H1 (cell line): Measurements from ENCODE around the gene SYT14. TPM values are rescaled to one million over a fixed set of nuclear protein-coding genes. Genes with fewer than 3 reads are reported as not detected.

Experiments
- CTCF ChIA-PET: fragments of 300-600 bp; sonication (Branson Sonifier 250); formaldehyde crosslinking; loops from one replicate; lab custom pipeline; 2021; ENCODE audit not compliant: partially characterized antibody; lab: Charles Lee
- POLR2A ChIA-PET: fragments of 300-600 bp; sonication (Branson Sonifier 250); formaldehyde crosslinking; loops from one replicate; lab custom pipeline; 2021; ENCODE audit warnings: inconsistent platforms; ENCODE audit not compliant: partially characterized antibody; lab: Charles Lee
- DNase-seq, 2 experiments: peaks; one replicate each; pipeline versions ENCODE4 v3.0.0 to v3.0.0-alpha.2; 2010 to 2022; ENCODE audit warnings: low spot score in 2 of 2, low read depth in 1 of 2, mixed read lengths in 1 of 2
- FAIRE-seq: peaks from 2 replicates; lab custom pipeline; 2011; peaks lifted over from hg19 to GRCh38; lab: Jason Lieb, UNC
- H2AFZ ChIP-seq: 2 replicates; pipeline ENCODE4 v1.8.1; 2012; ENCODE audit warnings: low read length, inconsistent platforms
- H2AK5ac ChIP-seq: 2 replicates; pipeline ENCODE4 v1.6.1; 2013; ENCODE audit warnings: low read depth, low read length
- H2BK120ac ChIP-seq: replicated peaks from 2 replicates; pipeline ENCODE3; 2013; ENCODE audit warnings: low read depth, low read length, inconsistent platforms
- H2BK12ac ChIP-seq: 2 replicates; pipeline ENCODE4 v1.6.1; 2013; ENCODE audit warnings: low read depth, low read length
- H2BK15ac ChIP-seq: 2 replicates; pipeline ENCODE4 v1.6.1; 2013; ENCODE audit warnings: low read length
- H2BK20ac ChIP-seq: 2 replicates; pipeline ENCODE4 v1.6.1; 2013; ENCODE audit warnings: low read length
- H2BK5ac ChIP-seq: 2 replicates; pipeline ENCODE4 v1.6.1; 2013; ENCODE audit warnings: low read depth, low read length
- H3K14ac ChIP-seq: 2 replicates; pipeline ENCODE4 v1.6.1; 2013; ENCODE audit warnings: inconsistent platforms; ENCODE audit not compliant: insufficient read length
- H3K18ac ChIP-seq: 2 replicates; pipeline ENCODE4 v1.6.1; 2013; ENCODE audit warnings: low read length; ENCODE audit errors: extremely low read depth
- H3K23ac ChIP-seq: 2 replicates; pipeline ENCODE4 v1.6.1; 2013; ENCODE audit warnings: inconsistent platforms; ENCODE audit not compliant: insufficient read length
- H3K23me2 ChIP-seq: 2 replicates; pipeline ENCODE4 v1.6.1; 2013; ENCODE audit warnings: low read depth, low read length
- H3K27ac ChIP-seq: 2 replicates; pipeline ENCODE4 v1.6.1; 2011; ENCODE audit warnings: low read depth, low read length, inconsistent platforms
- H3K27me3 ChIP-seq, 4 experiments: replicated peaks in 1 of 4; 1 replicate in 1 of 4; 2 replicates in 3 of 4; pipeline versions ENCODE4 v1.6.1 to v1.8.1; 2011 to 2013; ENCODE audit warnings: low read length in 3 of 4, mild to moderate bottlenecking in 3 of 4, inconsistent platforms in 2 of 4, mixed read lengths in 2 of 4, moderate library complexity in 1 of 4; ENCODE audit not compliant: control insufficient read depth in 3 of 4, insufficient read depth in 3 of 4; ENCODE audit errors: extremely low read depth in 1 of 4
- H3K36me3 ChIP-seq, 4 experiments: 2 replicates each; pipeline versions ENCODE4 v1.6.1 to v1.8.1; 2011 to 2013; ENCODE audit warnings: mild to moderate bottlenecking in 4 of 4, low read length in 3 of 4, moderate library complexity in 2 of 4, control low read depth in 1 of 4, inconsistent platforms in 1 of 4; ENCODE audit not compliant: insufficient read depth in 4 of 4, control insufficient read depth in 2 of 4
- H3K4ac ChIP-seq: replicated peaks from 2 replicates; pipeline ENCODE3; 2013; ENCODE audit warnings: low read length, low read depth, mixed read lengths, inconsistent platforms; ENCODE audit not compliant: insufficient read length
- H3K4me1 ChIP-seq, 4 experiments: replicated peaks in 1 of 4; 1 replicate in 1 of 4; 2 replicates in 3 of 4; pipeline versions ENCODE4 v1.6.1 to v1.8.1; 2011 to 2013; ENCODE audit warnings: low read length in 3 of 4, inconsistent platforms in 2 of 4, mixed read lengths in 1 of 4; ENCODE audit not compliant: insufficient read depth in 4 of 4, control insufficient read depth in 3 of 4
- H3K4me2 ChIP-seq, 2 experiments: 2 replicates each; pipeline versions ENCODE4 v1.6.1 to v1.8.1; 2011 to 2013; ENCODE audit warnings: low read depth in 2 of 2, low read length in 2 of 2, control low read depth in 1 of 2, inconsistent platforms in 1 of 2, mild to moderate bottlenecking in 1 of 2; ENCODE audit not compliant: insufficient read depth in 1 of 2
- H3K4me3 ChIP-seq, 4 experiments: fragments of 200-600, 300-600 bp in 1 of 4; sonication (generic), shearing (Covaris generic), sonication (Bioruptor Twin) in 1 of 4; 2 replicates each; pipeline versions ENCODE4 v1.5.1 to v1.8.1; 2011 to 2016; ENCODE audit warnings: low read length in 4 of 4, low read depth in 3 of 4, control low read depth in 2 of 4, inconsistent platforms in 2 of 4, mild to moderate bottlenecking in 2 of 4, mixed read lengths in 1 of 4, moderate library complexity in 1 of 4; ENCODE audit not compliant: insufficient read depth in 2 of 4; ENCODE audit errors: extremely low read depth in 1 of 4
- H3K56ac ChIP-seq: replicated peaks from 2 replicates; pipeline ENCODE3; 2013; ENCODE audit warnings: low read depth, mild to moderate bottlenecking, mixed read lengths, low read length, inconsistent platforms; ENCODE audit not compliant: insufficient read length
- H3K79me1 ChIP-seq: 2 replicates; pipeline ENCODE4 v1.6.1; 2013; ENCODE audit warnings: low read depth, low read length, control low read depth
- H3K79me2 ChIP-seq, 2 experiments: 2 replicates each; pipeline versions ENCODE4 v1.6.1 to v1.8.1; 2012 to 2013; ENCODE audit warnings: low read length in 2 of 2, mild to moderate bottlenecking in 2 of 2, inconsistent platforms in 1 of 2; ENCODE audit not compliant: insufficient read depth in 2 of 2, control insufficient read depth in 1 of 2
- H3K9ac ChIP-seq, 4 experiments: replicated peaks in 1 of 4; 1 replicate in 1 of 4; 2 replicates in 3 of 4; pipeline versions ENCODE4 v1.6.1 to v1.8.1; 2011 to 2013; ENCODE audit warnings: low read depth in 3 of 4, low read length in 3 of 4, control low read depth in 2 of 4, mild to moderate bottlenecking in 2 of 4, moderate library complexity in 2 of 4, inconsistent platforms in 1 of 4; ENCODE audit errors: extremely low read depth in 1 of 4
- H3K9me3 ChIP-seq, 2 experiments: 2 replicates each; pipeline versions ENCODE4 v1.6.1 to v1.8.1; 2012 to 2013; ENCODE audit warnings: mild to moderate bottlenecking in 2 of 2, moderate library complexity in 2 of 2, control low read depth in 1 of 2, inconsistent platforms in 1 of 2, low read depth in 1 of 2, low read length in 1 of 2, mixed read lengths in 1 of 2; ENCODE audit not compliant: insufficient read depth in 2 of 2
- H4K20me1 ChIP-seq, 2 experiments: replicated peaks in 1 of 2; 2 replicates each; pipeline versions ENCODE3 to v1.8.1; 2011 to 2013; ENCODE audit warnings: inconsistent platforms in 2 of 2, low read length in 2 of 2, mild to moderate bottlenecking in 1 of 2; ENCODE audit not compliant: insufficient read depth in 2 of 2, control insufficient read depth in 1 of 2
- H4K5ac ChIP-seq: 2 replicates; pipeline ENCODE4 v1.6.1; 2013; ENCODE audit warnings: low read length, low read depth, mixed read lengths, inconsistent platforms; ENCODE audit not compliant: insufficient read length
- H4K8ac ChIP-seq: 2 replicates; pipeline ENCODE4 v1.8.0; 2013; ENCODE audit warnings: mild to moderate bottlenecking, moderate library complexity, low read length, inconsistent platforms; ENCODE audit not compliant: insufficient read depth; ENCODE audit errors: extremely low read depth
- H4K91ac ChIP-seq: replicated peaks from 2 replicates; pipeline ENCODE3; 2013; ENCODE audit warnings: low read length, mixed read lengths, inconsistent platforms; ENCODE audit not compliant: insufficient read length
- BCL11A ChIP-seq, 2 experiments: IDR thresholded peaks; one replicate each; pipeline ENCODE4 v1.6.1; 2011; ENCODE audit warnings: low read depth in 2 of 2, low read length in 2 of 2, mild to moderate bottlenecking in 2 of 2
- CEBPB ChIP-seq: IDR thresholded peaks from 2 replicates; pipeline ENCODE4 v1.6.1; 2012; ENCODE audit warnings: low read depth, low read length
- CHD1 ChIP-seq: IDR thresholded peaks from 2 replicates; pipeline ENCODE4 v1.6.1; 2012; ENCODE audit warnings: low read depth, low read length, improper control_type of control experiment
- CTBP2 ChIP-seq: IDR thresholded peaks from 2 replicates; pipeline ENCODE4 v1.7.0; 2011; ENCODE audit warnings: borderline replicate concordance, mild to moderate bottlenecking, moderate library complexity, mixed read lengths, low read length; ENCODE audit not compliant: insufficient read depth, insufficient read length
- EGR1 ChIP-seq: IDR thresholded peaks from 2 replicates; pipeline ENCODE4 v1.6.1; 2011; ENCODE audit warnings: low read depth, low read length, borderline replicate concordance
- MAFK ChIP-seq: IDR thresholded peaks from 2 replicates; pipeline ENCODE4 v1.6.1; 2012; ENCODE audit warnings: low read depth, mild to moderate bottlenecking, improper control_type of control experiment, low read length
- PHF8 ChIP-seq: fragments of 200-600 bp; sonication (generic); conservative IDR thresholded peaks from 2 replicates; pipeline ENCODE4 v1.7.1; 2012; ENCODE audit warnings: low read depth, mild to moderate bottlenecking, inconsistent platforms, low read length, moderate library complexity
- POLR2AphosphoS5 ChIP-seq: IDR thresholded peaks from 2 replicates; pipeline ENCODE4 v1.6.1; 2011; ENCODE audit warnings: low read depth, low read length
- RBBP5 ChIP-seq: IDR thresholded peaks from 2 replicates; pipeline ENCODE4 v1.7.1; 2012; ENCODE audit warnings: low read depth, mild to moderate bottlenecking, inconsistent platforms, low read length, moderate library complexity, borderline replicate concordance
- SIX5 ChIP-seq: IDR thresholded peaks from 2 replicates; pipeline ENCODE4 v1.6.1; 2011; ENCODE audit warnings: mild to moderate bottlenecking, low read depth, low read length
- SP2 ChIP-seq: IDR thresholded peaks from 2 replicates; pipeline ENCODE4 v1.6.1; 2012; ENCODE audit warnings: mild to moderate bottlenecking, low read length, inconsistent platforms
- SP4 ChIP-seq: IDR thresholded peaks from 2 replicates; pipeline ENCODE4 v1.6.1; 2012; ENCODE audit warnings: low read length, inconsistent platforms
- WGBS, 2 experiments: shearing (Covaris generic) in 1 of 2; methylation state at CpG; one replicate each; pipeline versions ENCODE4 v1.1.6 to v1.1.7; 2013 to 2015; ENCODE audit warnings: low lambda C conversion rate in 2 of 2, mixed read lengths in 2 of 2, inconsistent platforms in 1 of 2, low coverage in 1 of 2, missing lambda C conversion rate in 1 of 2; ENCODE audit not compliant: insufficient replicate concordance in 2 of 2, insufficient coverage in 1 of 2, insufficient read length in 1 of 2; ENCODE audit errors: extremely low coverage in 1 of 2, missing lambda C conversion rate in 1 of 2; 5-methylcytosine and 5-hydroxymethylcytosine counted together
- polyA plus RNA-seq, 7 experiments: library from polyadenylated mRNA; depleted of rRNA in 3 of 7; stranded (reverse) in 5 of 7; unstranded in 2 of 7; fragments of >200 nt in 5 of 7; fragments of 200-250 nt in 2 of 7; gene quantifications; 1 replicate in 5 of 7; 2 replicates in 1 of 7; 4 replicates in 1 of 7; pipeline versions ENCODE4 v1.2.1 to v1.2.3, GENCODE V29; 2011 to 2013; ENCODE audit warnings: missing spikeins in 2 of 7, mixed read lengths in 2 of 7
- total RNA-seq: library from RNA; stranded (reverse); fragmentation: NEBNext Ultra II Directional; extraction: Animal tissue kit (Norgen Biotek cat#: 25700); gene quantifications from 2 replicates; pipeline ENCODE4 v1.2.1, GENCODE V29; 2021
- TF ChIP-seq, protein P1 (sequence below): IDR thresholded peaks from 2 replicates; pipeline ENCODE4 v1.6.1; 2012; ENCODE audit warnings: inconsistent platforms

The SYT14 gene
- total and polyA plus RNA-seq, 2 of the 8 experiments (the other 6 are each of a cell fraction or from before 2014, with no cell fraction given): 2.3 to 18.4 TPM

DNA sequence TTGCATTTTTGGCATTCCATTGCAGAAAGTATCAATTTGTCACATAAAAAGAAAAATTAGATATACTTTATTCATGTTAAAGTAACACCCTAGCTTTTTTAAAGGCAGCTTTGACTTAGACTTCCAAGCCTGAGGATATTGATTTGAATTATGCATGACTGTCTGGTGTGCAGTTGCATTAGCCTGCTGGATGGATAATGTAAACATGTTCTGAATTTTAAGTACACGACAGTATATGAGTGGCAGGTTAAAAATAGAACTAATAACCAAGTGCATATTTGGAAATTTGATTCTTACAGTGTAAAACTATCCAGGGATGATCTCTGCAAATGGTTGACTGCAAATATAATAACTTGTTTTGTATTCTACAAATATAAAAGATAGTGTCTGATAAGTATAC lies 124.0 kb downstream of the SYT14 start:
- Histone ChIP-seq H3K23me2 (no peaks in the 10 kb centered on the region), H3K79me2 (no peaks in the 10 kb centered on the region), H4K8ac (no peak overlapping the region), H2BK12ac (no peak overlapping the region), H3K9ac (no peak overlapping the region), H2BK120ac (no peak overlapping the region), H3K14ac (no peak overlapping the region), H3K56ac (no peak overlapping the region), H2BK15ac (no peak overlapping the region), H4K20me1 (no peaks in the 10 kb centered on the region), H3K18ac (no peak overlapping the region), H4K5ac (no peak overlapping the region), H3K36me3 (no peaks in the 10 kb centered on the region), H3K4me1 (no peaks in the 10 kb centered on the region), H3K27ac (no peak overlapping the region), H3K4ac (no peak overlapping the region), H3K79me1 (no peaks in the 10 kb centered on the region), H3K4me2 (no peak overlapping the region), H3K27me3 (no peaks in the 10 kb centered on the region), H2BK20ac (no peak overlapping the region), H2AK5ac (no peak overlapping the region), H2BK5ac (no peak overlapping the region), H2AFZ (no peak overlapping the region), H3K9me3 (no peaks in the 10 kb centered on the region), H4K91ac (no peak overlapping the region), H3K4me3 (no peak overlapping the region), H3K23ac (no peak overlapping the region)
- FAIRE-seq (no peak), DNase-seq (no peak)
- CTCF ChIA-PET: no interaction called here
- TF ChIP-seq EGR1 (no peak), RBBP5 (no peak), SP4 (no peak), CEBPB (no peak), MAFK (no peak), BCL11A (IDR thresholded peaks at IDR 0.05; ENCODE audit: low read depth in 2 of 2, low read length in 2 of 2) (no peak), CHD1 (no peak), CTBP2 (no peak), SP2 (no peak), SIX5 (no peak), PHF8 (no peak), POLR2AphosphoS5 (no peak)
- TF ChIP-seq, protein P1, sequence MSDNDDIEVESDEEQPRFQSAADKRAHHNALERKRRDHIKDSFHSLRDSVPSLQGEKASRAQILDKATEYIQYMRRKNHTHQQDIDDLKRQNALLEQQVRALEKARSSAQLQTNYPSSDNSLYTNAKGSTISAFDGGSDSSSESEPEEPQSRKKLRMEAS: no peak
- POLR2A ChIA-PET: no interaction called here
- 100% methylated on average over 1 of the region's 1 CpG; no CpG with 5 or more reads in 1 of the 2 experiments for WGBS, 2 experiments
